ENCODE data around the gene TUB. TPM values are rescaled to one million over a fixed set of nuclear protein-coding genes. Genes with fewer than 3 reads are reported as not detected.

TUB gene
- total RNA-seq, 1 experiment from 2014 or later, result 18.9 TPM

GRCh38 chr11:8122173-8122764, 41.3 kb downstream of the TUB start:
- Histone ChIP-seq H3K27ac (no peak overlapping the region), H3K27me3 (peaks cover 1% of the 10 kb centered on the region; the same call in 1 of the 2 replicates), H3K36me3 (no peaks in the 10 kb centered on the region), H3K9me3 (replicated peaks) (no peaks in the 10 kb centered on the region), H3K4me3 (no peak overlapping the region), H3K4me1 (no peaks in the 10 kb centered on the region)
- no peak for DNase-seq

- Histone ChIP-seq H3K27ac (no peak overlapping the region), H3K4me1 (no peaks in the 10 kb centered on the region), H3K9me3 (replicated peaks) (no peaks in the 10 kb centered on the region), H3K27me3 (peaks cover 6% of the 10 kb centered on the region; the same call in 1 of the 2 replicates), H3K36me3 (no peaks in the 10 kb centered on the region), H3K4me3 (no peak overlapping the region)
- no peak for DNase-seq
Observed at GRCh38 chr11:8126649-8127289, 45.8 kb downstream of the TUB start.

GRCh38 chr11:8127447-8127846, 46.4 kb downstream of the TUB start:
- no peak overlapping the region for H3K4me3 ChIP-seq
- no peak for DNase-seq
- H3K27me3 ChIP-seq, result peaks cover 6% of the 10 kb centered on the region; the same call in 1 of the 2 replicates
- no peaks in the 10 kb centered on the region for H3K4me1 ChIP-seq
- H3K9me3 ChIP-seq (replicated peaks), result no peaks in the 10 kb centered on the region
- H3K36me3 ChIP-seq, result no peaks in the 10 kb centered on the region
- no peak overlapping the region for H3K27ac ChIP-seq

GRCh38 chr11:8138526-8138925, 57.5 kb downstream of the TUB start:
- Histone ChIP-seq H3K27ac (no peak overlapping the region), H3K36me3 (no peaks in the 10 kb centered on the region), H3K4me3 (no peak overlapping the region), H3K9me3 (replicated peaks) (no peaks in the 10 kb centered on the region), H3K4me1 (no peaks in the 10 kb centered on the region), H3K27me3 (no peaks in the 10 kb centered on the region)
- no peak for DNase-seq

- no peaks in the 10 kb centered on the region for H3K9me3 ChIP-seq (replicated peaks)
- no peak overlapping the region for H3K27ac ChIP-seq
- no peaks in the 10 kb centered on the region for H3K27me3 ChIP-seq
- H3K4me1 ChIP-seq, result no peaks in the 10 kb centered on the region
- DNase-seq, result no peak
- H3K36me3 ChIP-seq, result no peaks in the 10 kb centered on the region
- H3K4me3 ChIP-seq, result no peak overlapping the region
Observed at GRCh38 chr11:8149726-8150125, 68.7 kb downstream of the TUB start.

Other genes starting within 250 kb of the TUB start
- not detected in 2 replicates for gene OR10A6, start 149.9 kb upstream of the TUB start, total RNA-seq (2014; rRNA removed; shearing (Covaris generic))
- gene OR10A3, start 139.5 kb upstream of the TUB start, total RNA-seq (2014; rRNA removed; shearing (Covaris generic)), result not detected in 2 replicates
- not detected in 2 replicates for gene NLRP10, start 115.8 kb upstream of the TUB start, total RNA-seq (2014; rRNA removed; shearing (Covaris generic))
- 358 and 370 TPM in 2 replicates for gene EIF3F, start 93.9 kb upstream of the TUB start, total RNA-seq (2014; rRNA removed; shearing (Covaris generic))
- gene RIC3, start 87.8 kb downstream of the TUB start, total RNA-seq (2014; rRNA removed; shearing (Covaris generic)), result not detected in 2 replicates
- gene LMO1, start 182.7 kb downstream of the TUB start, total RNA-seq (2014; rRNA removed; shearing (Covaris generic)), result 0.20 and 0.24 TPM in 2 replicates

All from SJCRH30 (cell line).